ENCODE data around the gene CAST.

CAST gene

DNA sequence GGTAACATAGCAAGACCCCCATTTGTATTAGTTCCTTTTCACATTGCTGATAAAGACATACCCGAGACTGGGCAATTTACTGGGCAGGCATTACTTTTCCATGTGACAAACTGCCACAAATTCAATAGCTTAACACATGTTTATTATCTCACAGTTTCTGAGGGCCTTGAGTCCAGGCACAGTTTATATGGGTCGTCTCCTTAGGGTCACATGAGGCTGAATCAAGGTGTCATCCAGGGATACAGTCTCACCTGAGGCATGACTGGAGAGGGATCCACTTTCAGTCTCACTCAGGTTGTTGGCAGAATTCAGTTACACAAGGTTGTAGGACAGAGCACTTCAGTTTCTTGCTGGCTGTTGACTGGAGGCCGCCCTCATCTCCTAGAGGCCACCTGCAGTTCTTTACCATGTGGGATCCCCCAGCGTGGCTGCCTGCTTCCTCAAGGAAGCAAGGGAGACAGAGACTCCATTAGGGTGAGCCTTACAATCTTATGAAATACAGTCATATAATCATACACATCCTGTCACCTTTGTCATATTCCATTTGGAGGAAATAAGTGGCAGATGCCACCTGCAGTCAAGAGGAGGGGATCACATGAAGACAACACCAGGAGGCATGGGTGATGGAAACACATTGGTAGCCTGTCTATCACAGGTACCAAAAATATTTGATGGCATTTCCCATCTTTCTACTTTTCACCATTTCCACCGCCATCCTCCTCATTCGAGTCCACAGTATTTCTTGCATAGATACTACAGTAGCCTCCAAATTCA is 160.7 kb downstream of the CAST start:
- TF ChIP-seq TAF1 (IDR thresholded peaks at IDR 0.05; ENCODE audit: low read depth, low read length) (no peak), POU2F2 (IDR thresholded peaks at IDR 0.05; ENCODE audit: low read depth, low read length) (no peak), SPI1 (IDR thresholded peaks at IDR 0.05; ENCODE audit: low read depth, low read length) (no peak), POLR2AphosphoS5 (IDR thresholded peaks at IDR 0.05; ENCODE audit: low read depth, low read length) (no peak), PAX5 (IDR thresholded peaks at IDR 0.05; ENCODE audit: insufficient read depth, low read length, severe bottlenecking) (no peak), POLR2A (IDR thresholded peaks at IDR 0.05; ENCODE audit: low read depth, low read length) (no peak)
- DNase-seq (ENCODE audit: insufficient read length, low spot score): no peak
- no peak for FAIRE-seq

DNA sequence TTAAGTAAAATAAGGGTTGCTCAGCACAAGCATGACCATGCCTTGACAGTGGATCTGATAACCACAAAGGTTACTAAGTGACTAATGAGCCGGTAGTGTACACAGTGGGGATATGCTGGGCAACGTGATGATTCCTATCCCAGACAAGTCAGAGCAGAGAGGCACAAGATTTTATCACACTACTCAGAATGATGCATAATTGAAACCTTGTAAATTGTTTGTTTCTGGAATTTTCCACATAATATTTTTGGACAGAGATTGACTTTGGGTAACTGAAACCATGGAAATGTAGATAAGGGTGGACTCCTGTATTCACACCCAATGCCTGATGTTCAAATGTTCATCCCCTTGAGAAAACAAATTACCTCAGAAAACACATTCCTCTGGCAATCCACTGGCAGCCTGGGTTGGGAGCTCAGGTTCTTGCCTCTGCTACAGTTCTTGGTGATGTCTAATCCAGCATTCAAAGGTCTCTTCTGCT is 161.8 kb downstream of the CAST start:
- DNase-seq (ENCODE audit: insufficient read length, low spot score) (no peak), FAIRE-seq (no peak)
- TF ChIP-seq POLR2AphosphoS5 (IDR thresholded peaks at IDR 0.05; ENCODE audit: low read depth, low read length) (no peak), POU2F2 (IDR thresholded peaks at IDR 0.05; ENCODE audit: low read depth, low read length) (no peak), TAF1 (IDR thresholded peaks at IDR 0.05; ENCODE audit: low read depth, low read length) (no peak), PAX5 (IDR thresholded peaks at IDR 0.05; ENCODE audit: insufficient read depth, low read length, severe bottlenecking) (no peak), SPI1 (IDR thresholded peaks at IDR 0.05; ENCODE audit: low read depth, low read length) (no peak), POLR2A (IDR thresholded peaks at IDR 0.05; ENCODE audit: low read depth, low read length) (no peak)

All from GM12891 (cell line).